Measurements from ENCODE around the gene SLC40A1. TPM values are rescaled to one million over a fixed set of nuclear protein-coding genes. Genes with fewer than 3 reads are reported as not detected.

Gene SLC40A1
- 100 to 1,000 TPM; 119 to 125 (median 120) TPM for polyA plus RNA-seq (ENCODE audit: insufficient read length in 3 of 3)
- long read RNA-seq, donor 1, transcript SLC40A1-201 (8 exons, 3,442 nt), result major isoform, 32 of 39 reads
- long read RNA-seq, donor 1, partial matches to known transcripts, result 7 of 39 reads
- long read RNA-seq, donor 1, other reads (novel, unspliced or antisense), result 0 of 39 reads
- long read RNA-seq, donor 2, transcript SLC40A1-201 (8 exons, 3,442 nt), result major isoform, 38 of 57 reads
- long read RNA-seq, donor 2, partial matches to known transcripts, result 18 of 57 reads
- long read RNA-seq, donor 2, other reads (novel, unspliced or antisense), result 0 of 57 reads
- long read RNA-seq, donor 3, transcript SLC40A1-201 (8 exons, 3,442 nt), result major isoform, 74 of 166 reads
- long read RNA-seq, donor 3, partial matches to known transcripts, result 90 of 166 reads
- long read RNA-seq, donor 3, other reads (novel, unspliced or antisense), result 0 of 166 reads
- long read RNA-seq, donor 4, transcript SLC40A1-201 (8 exons, 3,442 nt), result major isoform, 31 of 41 reads
- long read RNA-seq, donor 4, partial matches to known transcripts, result 9 of 41 reads
- long read RNA-seq, donor 4, other reads (novel, unspliced or antisense), result 0 of 41 reads
- long read RNA-seq, donor 5, result 0 reads
- long read RNA-seq, donor 6, transcript SLC40A1-201 (8 exons, 3,442 nt), result major isoform, 29 of 40 reads
- long read RNA-seq, donor 6, partial matches to known transcripts, result 11 of 40 reads
- long read RNA-seq, donor 6, other reads (novel, unspliced or antisense), result 0 of 40 reads
- long read RNA-seq, donor 7, transcript SLC40A1-201 (8 exons, 3,442 nt), result major isoform, 37 of 64 reads
- long read RNA-seq, donor 7, partial matches to known transcripts, result 25 of 64 reads
- long read RNA-seq, donor 7, other reads (novel, unspliced or antisense), result 0 of 64 reads
- long read RNA-seq, donor 8, transcript SLC40A1-201 (8 exons, 3,442 nt), result major isoform, 84 of 110 reads
- long read RNA-seq, donor 8, partial matches to known transcripts, result 19 of 110 reads
- long read RNA-seq, donor 8, other reads (novel, unspliced or antisense), result 7 of 110 reads
- long read RNA-seq, donor 9, transcript SLC40A1-201 (8 exons, 3,442 nt), result major isoform, 26 of 39 reads
- long read RNA-seq, donor 9, partial matches to known transcripts, result 13 of 39 reads
- long read RNA-seq, donor 9, other reads (novel, unspliced or antisense), result 0 of 39 reads
- long read RNA-seq, donor 10, transcript SLC40A1-201 (8 exons, 3,442 nt), result major isoform, 40 of 63 reads
- long read RNA-seq, donor 10, partial matches to known transcripts, result 23 of 63 reads
- long read RNA-seq, donor 10, other reads (novel, unspliced or antisense), result 0 of 63 reads
- long read RNA-seq, donor 11, transcript SLC40A1-201 (8 exons, 3,442 nt), result major isoform, 36 of 54 reads
- long read RNA-seq, donor 11, partial matches to known transcripts, result 17 of 54 reads
- long read RNA-seq, donor 11, other reads (novel, unspliced or antisense), result 0 of 54 reads
- long read RNA-seq, donor 12, transcript SLC40A1-201 (8 exons, 3,442 nt), result major isoform, 17 of 18 reads
- long read RNA-seq, donor 12, partial matches to known transcripts, result 0 of 18 reads
- long read RNA-seq, donor 12, other reads (novel, unspliced or antisense), result 0 of 18 reads
- long read RNA-seq, donor 13, transcript SLC40A1-201 (8 exons, 3,442 nt), result major isoform, 69 of 110 reads
- long read RNA-seq, donor 13, partial matches to known transcripts, result 39 of 110 reads
- long read RNA-seq, donor 13, other reads (novel, unspliced or antisense), result 0 of 110 reads
- long read RNA-seq, donor 14, transcript SLC40A1-201 (8 exons, 3,442 nt), result major isoform, 27 of 38 reads
- long read RNA-seq, donor 14, partial matches to known transcripts, result 10 of 38 reads
- long read RNA-seq, donor 14, other reads (novel, unspliced or antisense), result 0 of 38 reads
- long read RNA-seq, donor 15, transcript SLC40A1-201 (8 exons, 3,442 nt), result major isoform, 13 of 13 reads
- long read RNA-seq, donor 15, partial matches to known transcripts, result 0 of 13 reads
- long read RNA-seq, donor 15, other reads (novel, unspliced or antisense), result 0 of 13 reads
- long read RNA-seq, donor 16, transcript SLC40A1-201 (8 exons, 3,442 nt), result major isoform, 63 of 124 reads
- long read RNA-seq, donor 16, partial matches to known transcripts, result 56 of 124 reads
- long read RNA-seq, donor 16, other reads (novel, unspliced or antisense), result 5 of 124 reads

GRCh38 chr2:189580658-189581353 lies at the start of gene SLC40A1:
SLC40A1 (minus strand) TSS chr2:189580786; CDS start chr2:189580460, 326 bp downstream.
- DNase-seq (ENCODE audit: extremely low read depth in 1 of 11, low read depth in 9 of 11, low spot score in 4 of 11), result peak in 9 of 11 donors; percentile 69 to 87 (median 81)

- peak in 10 of 11 donors; percentile 25 to 73 (median 40) for DNase-seq (ENCODE audit: extremely low read depth in 1 of 11, low read depth in 9 of 11, low spot score in 4 of 11)
These were observed 49.2 kb upstream of the SLC40A1 start for GRCh38 chr2:189629531-189630453.

GRCh38 chr2:189628817-189629530 lies 48.4 kb upstream of the SLC40A1 start:
- DNase-seq (ENCODE audit: extremely low read depth in 1 of 11, low read depth in 9 of 11, low spot score in 4 of 11), result no peak

GRCh38 chr2:189627789-189628188 lies 47.2 kb upstream of the SLC40A1 start:
- no peak for DNase-seq (ENCODE audit: extremely low read depth in 1 of 11, low read depth in 9 of 11, low spot score in 4 of 11)

- DNase-seq (ENCODE audit: extremely low read depth in 1 of 11, low read depth in 9 of 11, low spot score in 4 of 11), result no peak
These were observed 45.0 kb upstream of the SLC40A1 start for GRCh38 chr2:189625636-189626035.

- no peak for DNase-seq (ENCODE audit: extremely low read depth in 1 of 11, low read depth in 9 of 11, low spot score in 4 of 11)
These were observed 44.2 kb upstream of the SLC40A1 start for GRCh38 chr2:189624648-189625355.

- no peak for DNase-seq (ENCODE audit: extremely low read depth in 1 of 11, low read depth in 9 of 11, low spot score in 4 of 11)
These were observed 42.5 kb upstream of the SLC40A1 start for GRCh38 chr2:189623049-189623448.

GRCh38 chr2:189621781-189622180 lies 41.2 kb upstream of the SLC40A1 start:
- no peak for DNase-seq (ENCODE audit: extremely low read depth in 1 of 11, low read depth in 9 of 11, low spot score in 4 of 11)

- no peak for DNase-seq (ENCODE audit: extremely low read depth in 1 of 11, low read depth in 9 of 11, low spot score in 4 of 11)
These were observed 37.6 kb upstream of the SLC40A1 start for GRCh38 chr2:189618197-189618596.

- DNase-seq (ENCODE audit: extremely low read depth in 1 of 11, low read depth in 9 of 11, low spot score in 4 of 11), result no peak
These were observed 34.0 kb upstream of the SLC40A1 start for GRCh38 chr2:189614585-189614984.

GRCh38 chr2:189613650-189614420 lies 33.2 kb upstream of the SLC40A1 start:
- DNase-seq (ENCODE audit: extremely low read depth in 1 of 11, low read depth in 9 of 11, low spot score in 4 of 11), result no peak

- DNase-seq (ENCODE audit: extremely low read depth in 1 of 11, low read depth in 9 of 11, low spot score in 4 of 11), result peak in 9 of 11 donors; percentile 15 to 48 (median 29)
These were observed 32.6 kb upstream of the SLC40A1 start for GRCh38 chr2:189613077-189613636.

- DNase-seq (ENCODE audit: extremely low read depth in 1 of 11, low read depth in 9 of 11, low spot score in 4 of 11), result no peak
These were observed 30.1 kb upstream of the SLC40A1 start for GRCh38 chr2:189610700-189611099.
